Coronary artery (tissue), 2 donors: Measurements from ENCODE around the gene TRIP12.
"Not testable (repeated sequence)": the region's sequence is repeated elsewhere in the genome, so short reads cannot be mapped to it uniquely, and the experiment has no call there.

Source experiments
- DNase-seq: peaks from one replicate; pipeline ENCODE4 v3.0.0-alpha.2; 2017; ENCODE audit warnings: low spot score
- H3K27ac ChIP-seq, 2 donors: fragments of 200-600 bp; sonication (generic); one replicate each; pipeline ENCODE4 v1.5.1; 2016 to 2019
- H3K4me3 ChIP-seq: fragments of 200-600 bp; sonication (generic); 2 replicates; pipeline ENCODE4 v1.5.1; 2016; ENCODE audit warnings: mild to moderate bottlenecking, moderate library complexity
- TF ChIP-seq, protein P1 (sequence below): fragments of 200-600 bp; sonication (generic); IDR thresholded peaks from one replicate; pipeline ENCODE4 v1.5.1; 2019; ENCODE audit warnings: antibody characterized with exemption

TRIP12 gene

DNA sequence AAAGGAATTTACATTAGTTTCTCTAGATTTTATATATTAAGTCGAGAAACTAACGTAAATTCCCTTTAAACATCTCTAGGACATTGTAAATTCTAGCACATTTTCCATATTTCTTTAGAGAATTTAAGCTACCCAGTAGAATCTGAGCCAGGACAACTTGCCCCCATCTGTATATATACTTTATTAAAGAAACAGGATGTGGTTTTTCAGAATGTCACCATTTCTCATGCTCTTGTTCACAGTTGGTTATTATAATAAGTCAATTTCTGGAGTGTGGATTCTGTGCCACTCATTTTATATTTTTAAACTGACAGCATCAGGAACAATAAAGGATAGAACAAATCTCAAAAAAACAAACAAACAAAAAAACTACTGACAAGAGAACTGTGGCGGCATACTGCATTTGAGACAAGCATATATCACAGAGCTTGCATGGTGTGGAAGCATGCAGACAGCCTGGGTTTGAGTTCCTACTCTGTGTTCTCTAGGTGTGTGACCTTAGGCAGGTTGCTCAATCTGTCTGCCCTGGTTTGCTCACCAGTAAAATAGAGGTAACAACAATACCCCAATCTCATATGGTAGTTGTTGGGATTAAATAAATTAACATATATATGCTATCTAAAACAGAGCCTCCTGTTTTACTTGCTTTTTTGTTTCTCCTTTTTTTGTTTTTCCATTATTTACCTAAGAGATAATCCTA is 146.0 kb downstream of the TRIP12 start:
- no peak overlapping the region for H3K27ac ChIP-seq
- H3K4me3 ChIP-seq, result no peak overlapping the region
- DNase-seq, result no peak
- TF ChIP-seq, protein P1, sequence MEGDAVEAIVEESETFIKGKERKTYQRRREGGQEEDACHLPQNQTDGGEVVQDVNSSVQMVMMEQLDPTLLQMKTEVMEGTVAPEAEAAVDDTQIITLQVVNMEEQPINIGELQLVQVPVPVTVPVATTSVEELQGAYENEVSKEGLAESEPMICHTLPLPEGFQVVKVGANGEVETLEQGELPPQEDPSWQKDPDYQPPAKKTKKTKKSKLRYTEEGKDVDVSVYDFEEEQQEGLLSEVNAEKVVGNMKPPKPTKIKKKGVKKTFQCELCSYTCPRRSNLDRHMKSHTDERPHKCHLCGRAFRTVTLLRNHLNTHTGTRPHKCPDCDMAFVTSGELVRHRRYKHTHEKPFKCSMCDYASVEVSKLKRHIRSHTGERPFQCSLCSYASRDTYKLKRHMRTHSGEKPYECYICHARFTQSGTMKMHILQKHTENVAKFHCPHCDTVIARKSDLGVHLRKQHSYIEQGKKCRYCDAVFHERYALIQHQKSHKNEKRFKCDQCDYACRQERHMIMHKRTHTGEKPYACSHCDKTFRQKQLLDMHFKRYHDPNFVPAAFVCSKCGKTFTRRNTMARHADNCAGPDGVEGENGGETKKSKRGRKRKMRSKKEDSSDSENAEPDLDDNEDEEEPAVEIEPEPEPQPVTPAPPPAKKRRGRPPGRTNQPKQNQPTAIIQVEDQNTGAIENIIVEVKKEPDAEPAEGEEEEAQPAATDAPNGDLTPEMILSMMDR, result no peak

DNA sequence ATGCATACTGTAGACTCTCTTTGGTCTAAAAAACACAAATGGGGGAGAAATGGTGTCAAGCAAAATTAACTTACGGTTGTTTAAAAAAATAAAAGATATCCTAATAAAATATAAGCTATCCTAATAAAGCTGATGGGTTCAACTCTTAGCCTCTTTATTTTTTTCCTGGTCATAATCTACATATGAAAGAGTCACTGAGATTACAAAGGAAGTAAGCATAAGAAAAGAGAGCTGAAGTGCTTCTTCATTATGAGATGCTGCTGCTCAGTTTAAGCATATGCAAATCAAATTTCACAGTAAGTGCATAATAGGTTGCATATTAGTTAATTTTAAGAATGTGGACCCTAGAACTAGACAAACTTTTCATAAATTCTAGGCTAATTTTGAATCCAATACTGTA is 147.6 kb downstream of the TRIP12 start:
- no peak for DNase-seq
- TF ChIP-seq, protein P1, result no peak
- Histone ChIP-seq H3K4me3 (no peak overlapping the region), H3K27ac (no peak overlapping the region)

DNA sequence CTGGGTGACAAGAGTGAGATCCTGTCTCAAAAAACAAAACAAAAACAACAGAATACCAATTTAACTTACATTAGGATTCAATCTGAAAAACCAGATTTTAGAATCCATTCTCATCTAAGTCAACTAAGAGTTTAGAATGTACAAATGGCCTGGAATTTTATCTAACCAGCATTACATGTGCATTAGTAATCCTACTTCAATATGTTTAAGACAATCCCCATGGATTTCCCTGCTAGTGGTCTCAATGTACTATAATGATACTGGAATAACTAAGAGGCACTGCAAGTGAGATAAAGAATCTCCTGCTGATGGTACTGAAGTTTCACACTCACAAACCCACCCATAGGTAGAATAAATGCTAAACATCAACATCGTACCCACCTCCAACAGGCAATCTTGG is 153.6 kb downstream of the TRIP12 start:
- no peak overlapping the region for H3K27ac ChIP-seq
- TF ChIP-seq, protein P1, result no peak
- no peak for DNase-seq
- no peak overlapping the region for H3K4me3 ChIP-seq

DNA sequence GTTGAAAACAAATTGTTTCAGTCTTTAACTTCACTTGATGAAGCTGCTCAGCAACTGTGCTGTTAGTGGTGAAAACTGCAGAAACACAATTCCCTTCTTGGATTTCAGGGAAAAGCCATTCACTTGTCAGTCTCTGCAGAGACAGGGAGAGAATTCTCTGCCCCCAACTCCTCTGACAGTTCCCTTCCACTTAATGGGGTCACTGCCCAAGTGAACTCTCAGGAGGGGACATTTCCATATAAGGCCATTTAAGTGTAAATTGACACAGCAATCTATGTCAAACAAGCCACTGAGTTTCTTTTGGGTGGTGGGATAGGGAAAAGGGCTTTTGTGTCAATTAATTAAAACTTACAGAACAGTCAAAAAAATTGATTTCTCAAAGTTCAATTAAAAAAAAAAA is 156.1 kb downstream of the TRIP12 start:
- Histone ChIP-seq H3K27ac (no peak overlapping the region), H3K4me3 (no peak overlapping the region)
- no peak for DNase-seq
- TF ChIP-seq, protein P1, result no peak

DNA sequence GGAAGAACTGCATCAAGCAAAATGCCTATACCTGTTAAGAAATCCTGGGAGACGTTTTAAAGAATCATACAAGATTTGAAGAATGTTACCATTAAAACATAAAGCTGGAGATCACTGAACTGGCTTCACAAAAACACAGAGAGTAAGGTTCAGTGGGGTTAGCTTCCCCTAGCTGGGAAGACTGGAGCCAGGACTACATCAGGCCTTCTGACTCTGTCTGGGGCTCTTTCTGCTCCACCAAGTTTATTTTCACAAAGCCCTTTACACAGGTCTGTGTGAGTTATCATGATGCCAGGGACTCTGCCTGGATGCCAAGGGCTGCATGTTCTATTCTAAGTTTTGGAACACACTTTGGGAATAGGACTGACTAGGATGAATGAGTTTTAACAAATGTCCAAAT is 160.1 kb downstream of the TRIP12 start:
- TF ChIP-seq, protein P1, result no peak
- Histone ChIP-seq H3K4me3 (no peak overlapping the region), H3K27ac (no peak overlapping the region)
- DNase-seq, result no peak

DNA sequence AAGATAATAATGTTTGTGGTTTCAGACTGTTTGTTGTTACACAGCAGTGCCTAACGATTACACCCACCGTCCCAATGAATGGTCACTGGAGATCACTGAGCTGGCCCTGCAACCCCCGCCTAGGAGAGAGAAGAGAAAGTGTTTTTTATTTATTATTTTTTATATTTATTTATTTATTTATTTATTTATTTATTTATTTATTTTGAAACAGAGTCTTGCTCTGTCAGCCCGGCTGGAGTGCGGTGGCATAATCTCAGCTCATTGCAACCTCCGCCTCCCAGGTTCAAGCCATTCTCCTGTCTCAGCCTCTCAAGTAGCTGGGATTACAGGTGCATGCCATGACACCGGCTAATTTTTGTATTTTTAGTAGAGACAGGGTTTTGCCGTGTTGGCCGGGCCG is 164.3 kb downstream of the TRIP12 start:
- H3K27ac ChIP-seq, DNase-seq, H3K4me3 ChIP-seq: not testable (repeated sequence)

DNA sequence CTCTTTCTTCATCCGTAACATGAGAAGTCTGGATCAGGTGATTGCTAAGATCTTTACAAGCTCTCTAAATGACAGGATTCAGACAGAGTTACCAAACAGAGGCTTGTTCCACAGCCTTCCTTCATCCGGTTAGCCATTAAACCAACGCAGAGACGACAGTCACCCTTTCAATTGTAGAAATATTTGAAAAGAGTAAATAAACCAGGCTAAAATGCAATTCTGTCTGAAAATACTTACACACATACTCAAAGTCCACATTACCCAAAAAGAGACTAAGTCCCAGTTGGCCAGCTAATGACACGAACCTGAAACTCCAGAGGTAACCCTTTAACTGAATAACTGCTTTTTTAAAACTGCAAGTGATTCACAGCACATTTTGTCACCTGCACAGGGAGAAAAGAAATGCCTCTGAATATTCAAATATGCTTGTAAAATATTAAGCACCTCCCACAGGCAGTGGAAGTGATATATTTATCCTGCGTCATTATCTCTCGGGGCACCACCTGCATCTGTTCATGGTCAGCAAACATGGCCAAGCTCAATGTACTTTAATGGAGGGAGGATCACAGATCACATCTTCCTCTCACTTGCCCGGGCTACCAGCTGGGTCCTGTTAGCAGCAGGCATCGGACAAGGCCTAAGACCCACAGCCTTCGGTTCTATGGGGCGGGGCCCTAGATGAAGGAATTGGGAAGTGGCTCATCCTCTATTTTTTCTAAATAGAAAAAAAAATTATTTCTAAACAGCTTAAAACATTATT is 168.7 kb downstream of the TRIP12 start:
- no peak overlapping the region for H3K4me3 ChIP-seq
- TF ChIP-seq, protein P1, result no peak
- no peak for DNase-seq

More for the DNA sequence above, 168.7 kb downstream of the TRIP12 start:
- no peak overlapping the region for H3K27ac ChIP-seq
